Right ventricle myocardium inferior (tissue), 1 donor: ENCODE results near the gene HNRNPA1L2. TPM values are rescaled to one million over a fixed set of nuclear protein-coding genes. Genes with fewer than 3 reads are reported as not detected.

Source experiments
- total RNA-seq: library from RNA; stranded (reverse); fragmentation: NEBNext Ultra II Directional; extraction: Animal tissue kit (Norgen Biotek cat#: 25700); gene quantifications from one replicate; pipeline ENCODE4 v1.2.1, GENCODE V29; 2021
- donor health status: DM: no; HTN: yes; CAD: no; lungs with severe emphysema.

The HNRNPA1L2 gene
- total RNA-seq, 1 donor from 2014 or later: 1.5 TPM

Other genes starting within 250 kb of the HNRNPA1L2 start
- 4.6 TPM for gene THSD1, start 236.3 kb upstream of the HNRNPA1L2 start, total RNA-seq
- 24.1 TPM for gene VPS36, start 191.8 kb upstream of the HNRNPA1L2 start, total RNA-seq
- 7.1 TPM for gene CKAP2, start 187.0 kb upstream of the HNRNPA1L2 start, total RNA-seq
- 55.5 TPM for gene SUGT1, start 10.4 kb downstream of the HNRNPA1L2 start, total RNA-seq
- not detected for gene CNMD, start 97.4 kb downstream of the HNRNPA1L2 start, total RNA-seq
- 0.05 TPM for gene PCDH8, start 206.2 kb downstream of the HNRNPA1L2 start, total RNA-seq